Smooth muscle cell (in vitro differentiated cells): ENCODE results near the gene NBEAL2. TPM values are rescaled to one million over a fixed set of nuclear protein-coding genes. Genes with fewer than 3 reads are reported as not detected.
A peak's percentile ranks its signal among the peaks of the same experiment; 100 is the strongest.

Experiments used
- DNase-seq: peaks from one replicate; lab custom pipeline; 2025; ENCODE audit not compliant: unreplicated experiment; lab: John Stamatoyannopoulos, UW
- H2AFZ ChIP-seq: fragments of 200-600 bp; sonication (generic); 2 replicates; pipeline ENCODE4 v1.6.0; 2016; ENCODE audit warnings: antibody characterized with exemption, low read depth, mild to moderate bottlenecking
- H3F3A ChIP-seq: fragments of 200-600 bp; sonication (generic); 2 replicates; pipeline ENCODE4 v1.6.0; 2017; ENCODE audit warnings: antibody characterized with exemption, low read depth
- H3K27ac ChIP-seq: fragments of 200-600 bp; sonication (generic); 2 replicates; pipeline ENCODE4 v1.5.1; 2016; ENCODE audit warnings: low read depth, mild to moderate bottlenecking
- H3K27me3 ChIP-seq: fragments of 200-600 bp; sonication (generic); 2 replicates; pipeline ENCODE4 v1.6.1; 2016; ENCODE audit warnings: low read depth, mild to moderate bottlenecking
- H3K36me3 ChIP-seq: fragments of 200-600 bp; sonication (generic); 2 replicates; pipeline ENCODE4 v1.5.1; 2016; ENCODE audit warnings: low read depth
- H3K4me1 ChIP-seq: fragments of 200-600 bp; sonication (generic); 2 replicates; pipeline ENCODE4 v1.5.1; 2016; ENCODE audit warnings: low read depth
- H3K4me2 ChIP-seq: fragments of 200-600 bp; sonication (generic); 2 replicates; pipeline ENCODE4 v1.6.0; 2016; ENCODE audit warnings: mild to moderate bottlenecking
- H3K4me3 ChIP-seq: fragments of 200-600 bp; sonication (generic); 2 replicates; pipeline ENCODE4 v1.5.1; 2016; ENCODE audit warnings: mild to moderate bottlenecking
- H3K79me2 ChIP-seq: fragments of 200-600 bp; sonication (generic); 2 replicates; pipeline ENCODE4 v1.6.0; 2016; ENCODE audit warnings: low read depth, mild to moderate bottlenecking
- H3K9ac ChIP-seq: fragments of 200-600 bp; sonication (generic); 2 replicates; pipeline ENCODE4 v1.6.0; 2016; ENCODE audit warnings: low read depth
- H3K9me3 ChIP-seq: fragments of 200-600 bp; sonication (generic); replicated peaks from 2 replicates; pipeline ENCODE4 v1.5.1; 2016; ENCODE audit warnings: low read depth
- H4K20me1 ChIP-seq: fragments of 200-600 bp; sonication (generic); 2 replicates; pipeline ENCODE4 v1.6.0; 2016; ENCODE audit warnings: low read depth
- WGBS: methylation state at CpG from one replicate; pipeline ENCODE4 v1.1.7; 2016; ENCODE audit warnings: low lambda C conversion rate; 5-methylcytosine and 5-hydroxymethylcytosine counted together
- polyA plus RNA-seq: library from polyadenylated mRNA; unstranded; fragments of >200 nt; fragmentation: Nextera tagmentation; extraction: Ambion mirVana; gene quantifications from 2 replicates; pipeline ENCODE4 v1.2.1, GENCODE V29; 2016
- total RNA-seq: library from RNA; depleted of rRNA; stranded (reverse); fragments of >200 nt; gene quantifications from 2 replicates; pipeline ENCODE4 v1.2.3, GENCODE V29; 2014
- TF ChIP-seq, protein P1 (sequence below): fragments of 200-600 bp; sonication (generic); IDR thresholded peaks from 2 replicates; pipeline ENCODE4 v1.5.1; 2017; ENCODE audit warnings: borderline replicate concordance, mild to moderate bottlenecking, antibody characterized with exemption; ENCODE audit not compliant: insufficient read depth, poor library complexity, severe bottlenecking

Gene NBEAL2
- total and polyA plus RNA-seq, 2 experiments from 2014 or later = 4.1 to 11.9 TPM

DNA sequence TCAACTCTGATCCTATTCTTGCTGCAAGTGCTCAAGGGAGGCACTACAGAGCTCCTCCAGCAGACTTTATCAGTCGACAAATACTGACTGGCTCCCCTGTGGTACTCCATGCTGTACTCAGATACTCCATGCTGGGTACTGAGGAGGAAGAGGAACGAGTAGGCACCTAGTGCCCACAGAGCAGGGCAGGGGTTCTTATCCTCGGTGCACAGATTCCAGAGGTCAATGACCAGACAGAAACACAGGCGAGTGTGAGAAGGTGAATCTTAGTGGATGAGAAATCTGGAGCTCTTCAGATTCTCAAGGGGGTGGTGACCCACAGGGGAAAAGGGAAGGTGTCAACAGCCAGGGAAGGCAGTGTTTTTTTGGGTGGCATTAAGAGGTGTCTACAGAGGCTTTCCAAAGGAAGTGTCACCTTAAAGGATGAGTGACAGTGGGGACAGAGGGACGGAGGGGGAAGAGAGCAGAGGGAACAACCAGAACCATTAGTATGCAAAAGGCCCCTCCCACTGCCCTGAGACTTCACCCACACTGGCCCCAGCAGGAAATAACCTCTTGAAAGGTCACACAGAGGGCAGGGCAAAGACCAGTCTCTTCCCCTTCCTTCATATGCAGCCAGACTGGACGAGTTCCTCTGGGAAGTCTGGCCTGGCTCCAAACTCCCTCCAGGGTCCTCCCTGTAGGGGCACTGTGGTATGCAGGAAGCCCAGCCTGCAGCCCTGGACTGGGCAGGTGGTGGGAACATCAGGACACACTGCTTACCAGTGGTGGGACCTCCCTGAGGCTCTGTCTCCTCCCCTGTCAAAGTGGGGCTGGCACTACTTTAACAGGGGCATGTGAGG, 30.4 kb upstream of the NBEAL2 start:
- 67% methylated on average over 6 of the region's 6 CpGs for WGBS
- peaks cover 13% of the 10 kb centered on the region for H3K4me1 ChIP-seq
- no peaks in the 10 kb centered on the region for H3K36me3 ChIP-seq
- no peak overlapping the region for H3K4me2 ChIP-seq
- H2AFZ ChIP-seq = no peak overlapping the region
- H3K9me3 ChIP-seq = no peaks in the 10 kb centered on the region
- peaks cover 3% of the 10 kb centered on the region for H3F3A ChIP-seq
- no peaks in the 10 kb centered on the region for H3K27me3 ChIP-seq
- H3K9ac ChIP-seq = no peak overlapping the region
- TF ChIP-seq, protein P1, sequence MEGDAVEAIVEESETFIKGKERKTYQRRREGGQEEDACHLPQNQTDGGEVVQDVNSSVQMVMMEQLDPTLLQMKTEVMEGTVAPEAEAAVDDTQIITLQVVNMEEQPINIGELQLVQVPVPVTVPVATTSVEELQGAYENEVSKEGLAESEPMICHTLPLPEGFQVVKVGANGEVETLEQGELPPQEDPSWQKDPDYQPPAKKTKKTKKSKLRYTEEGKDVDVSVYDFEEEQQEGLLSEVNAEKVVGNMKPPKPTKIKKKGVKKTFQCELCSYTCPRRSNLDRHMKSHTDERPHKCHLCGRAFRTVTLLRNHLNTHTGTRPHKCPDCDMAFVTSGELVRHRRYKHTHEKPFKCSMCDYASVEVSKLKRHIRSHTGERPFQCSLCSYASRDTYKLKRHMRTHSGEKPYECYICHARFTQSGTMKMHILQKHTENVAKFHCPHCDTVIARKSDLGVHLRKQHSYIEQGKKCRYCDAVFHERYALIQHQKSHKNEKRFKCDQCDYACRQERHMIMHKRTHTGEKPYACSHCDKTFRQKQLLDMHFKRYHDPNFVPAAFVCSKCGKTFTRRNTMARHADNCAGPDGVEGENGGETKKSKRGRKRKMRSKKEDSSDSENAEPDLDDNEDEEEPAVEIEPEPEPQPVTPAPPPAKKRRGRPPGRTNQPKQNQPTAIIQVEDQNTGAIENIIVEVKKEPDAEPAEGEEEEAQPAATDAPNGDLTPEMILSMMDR = no peak
- peak overlapping the region; percentile 83 for H3K27ac ChIP-seq
- no peak for DNase-seq
- no peak overlapping the region for H3K4me3 ChIP-seq
- H4K20me1 ChIP-seq = peaks cover 97% of the 10 kb centered on the region
- peaks cover 94% of the 10 kb centered on the region for H3K79me2 ChIP-seq

GRCh38 chr3:46950177-46950576, 29.3 kb upstream of the NBEAL2 start:
- TF ChIP-seq, protein P1 = no peak
- H3K27ac ChIP-seq = no peak overlapping the region
- no peak for DNase-seq

GRCh38 chr3:46950650-46951241, 28.7 kb upstream of the NBEAL2 start:
- Histone ChIP-seq H3F3A (peaks cover 6% of the 10 kb centered on the region), H3K27ac (no peak overlapping the region), H2AFZ (no peak overlapping the region), H3K9me3 (no peaks in the 10 kb centered on the region), H4K20me1 (peaks cover 97% of the 10 kb centered on the region), H3K27me3 (no peaks in the 10 kb centered on the region), H3K4me2 (no peak overlapping the region), H3K4me3 (no peak overlapping the region), H3K36me3 (no peaks in the 10 kb centered on the region), H3K79me2 (peaks cover 94% of the 10 kb centered on the region), H3K4me1 (peaks cover 13% of the 10 kb centered on the region), H3K9ac (no peak overlapping the region)
- DNase-seq = no peak
- TF ChIP-seq, protein P1 = no peak
- 88% methylated on average over 7 of the region's 7 CpGs for WGBS

More at GRCh38 chr3:46950177-46950576, 29.3 kb upstream of the NBEAL2 start:
- Histone ChIP-seq H3K9ac (no peak overlapping the region), H3K4me2 (no peak overlapping the region), H3K4me1 (peaks cover 13% of the 10 kb centered on the region), H3K36me3 (no peaks in the 10 kb centered on the region), H2AFZ (no peak overlapping the region), H3K79me2 (peaks cover 94% of the 10 kb centered on the region), H3F3A (peaks cover 3% of the 10 kb centered on the region), H4K20me1 (peaks cover 97% of the 10 kb centered on the region), H3K9me3 (no peaks in the 10 kb centered on the region), H3K27me3 (no peaks in the 10 kb centered on the region), H3K4me3 (no peak overlapping the region)
- WGBS = 93% methylated on average over 2 of the region's 2 CpGs
